ENCODE data around the gene PRSS48. TPM values are rescaled to one million over a fixed set of nuclear protein-coding genes. Genes with fewer than 3 reads are reported as not detected.
"Not testable (repeated sequence)": the region's sequence is repeated elsewhere in the genome, so short reads cannot be mapped to it uniquely, and the experiment has no call there.

Gene PRSS48
- polyA plus RNA-seq, 4 donors, result not detected

DNA sequence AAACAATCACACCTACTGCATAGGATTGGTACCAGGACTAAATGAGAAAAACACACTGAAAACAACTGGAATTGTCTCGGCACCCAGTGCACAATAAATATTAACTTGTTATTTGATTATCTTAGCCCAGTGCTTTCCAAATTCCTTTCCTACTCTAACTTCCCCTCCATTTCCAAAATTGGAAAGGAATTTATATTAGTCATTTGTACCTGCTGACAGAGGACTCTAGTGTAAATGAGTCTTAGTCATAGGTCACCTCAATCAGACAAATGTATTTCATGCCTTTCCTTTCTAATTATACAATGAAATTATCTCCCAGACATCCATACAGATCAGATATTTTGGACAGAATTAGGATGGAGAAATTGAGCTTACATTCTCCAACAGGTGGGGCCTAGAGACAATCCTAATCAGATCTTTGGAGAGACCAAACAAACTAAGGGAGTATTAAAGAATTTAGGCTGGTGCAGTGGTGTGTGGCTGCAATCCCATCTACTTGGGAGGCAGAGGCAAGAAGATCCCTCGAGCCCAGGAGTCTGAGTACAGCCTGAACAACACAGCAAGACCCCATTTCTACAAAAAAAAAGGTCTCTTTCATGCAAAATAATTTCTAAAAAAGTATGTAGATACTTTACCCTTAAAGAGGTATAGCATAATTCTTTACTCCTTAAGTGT, 38.4 kb downstream of the PRSS48 start:
- no peak for DNase-seq (ENCODE audit: low read depth in 4 of 4, low spot score in 3 of 4)

DNA sequence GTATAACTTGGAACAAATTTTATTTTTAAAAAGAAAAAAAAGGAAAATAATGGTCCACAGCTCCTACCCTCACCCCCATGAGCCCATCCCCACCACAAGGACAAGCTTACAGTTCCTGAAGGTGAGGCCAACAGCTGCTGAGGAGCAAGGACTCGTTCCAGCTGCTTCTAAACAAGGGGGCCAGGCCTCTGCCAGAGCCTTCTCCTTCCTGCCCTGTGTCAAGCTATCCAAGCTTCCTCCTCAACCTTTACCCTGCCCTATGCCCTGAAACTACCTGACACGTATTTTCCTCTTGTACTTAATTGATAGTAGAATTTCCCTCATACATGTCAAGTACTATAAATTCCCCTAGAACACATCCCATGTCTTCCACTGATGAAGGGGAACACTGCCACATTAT, 39.7 kb downstream of the PRSS48 start:
- DNase-seq (ENCODE audit: low read depth in 4 of 4, low spot score in 3 of 4), result no peak

DNA sequence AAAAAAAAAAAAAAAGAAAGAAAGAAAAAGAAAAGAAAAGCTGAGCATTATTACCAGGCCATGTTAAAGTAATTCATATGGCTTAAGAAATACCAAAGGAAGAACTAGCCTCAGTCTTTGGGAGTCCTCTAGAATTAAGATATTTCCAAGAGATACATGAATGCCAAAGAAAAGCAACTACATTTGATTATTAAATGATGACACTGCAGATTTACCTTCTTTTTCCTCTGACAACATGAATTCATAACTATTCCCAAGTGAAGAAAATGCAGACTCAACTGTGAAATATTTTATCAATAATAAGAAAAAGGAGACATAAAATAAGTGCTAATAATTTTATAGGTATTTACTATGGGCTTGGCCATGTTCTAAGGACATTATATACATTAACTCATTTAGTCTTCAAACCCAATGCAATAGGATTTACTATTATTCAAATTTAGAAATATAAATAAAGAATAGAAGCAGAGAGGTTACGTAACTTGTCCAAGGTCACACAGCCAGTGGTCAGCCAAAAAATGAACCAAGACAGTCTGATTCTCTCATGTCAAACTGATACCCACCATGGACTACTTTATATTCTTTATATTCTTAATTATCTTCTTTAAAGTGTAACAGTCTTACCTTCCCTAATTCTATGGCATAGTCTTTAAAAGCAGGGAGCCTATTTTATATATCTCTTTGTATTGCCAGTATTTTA, 41.5 kb downstream of the PRSS48 start:
- no peak for DNase-seq (ENCODE audit: low read depth in 4 of 4, low spot score in 3 of 4)

DNA sequence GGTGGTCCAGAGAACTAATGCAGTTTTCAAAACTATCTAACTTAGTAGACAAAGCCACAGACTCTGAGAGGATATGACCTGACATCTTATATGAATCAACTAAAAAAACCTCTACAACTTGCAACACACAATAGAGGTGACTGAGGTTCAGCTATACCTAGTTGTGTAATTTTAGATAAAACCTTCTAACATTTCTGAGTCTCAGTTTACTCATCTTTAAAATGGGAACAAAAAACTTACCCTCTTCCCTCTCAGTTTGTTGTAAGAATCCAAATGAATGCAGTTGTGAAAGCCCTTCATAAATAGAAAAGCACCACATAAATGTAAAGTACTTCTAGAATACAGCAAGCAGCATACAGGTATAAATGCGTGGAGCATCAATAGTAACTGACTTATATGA, 42.5 kb downstream of the PRSS48 start:
- no peak for DNase-seq (ENCODE audit: low read depth in 4 of 4, low spot score in 3 of 4)

DNA sequence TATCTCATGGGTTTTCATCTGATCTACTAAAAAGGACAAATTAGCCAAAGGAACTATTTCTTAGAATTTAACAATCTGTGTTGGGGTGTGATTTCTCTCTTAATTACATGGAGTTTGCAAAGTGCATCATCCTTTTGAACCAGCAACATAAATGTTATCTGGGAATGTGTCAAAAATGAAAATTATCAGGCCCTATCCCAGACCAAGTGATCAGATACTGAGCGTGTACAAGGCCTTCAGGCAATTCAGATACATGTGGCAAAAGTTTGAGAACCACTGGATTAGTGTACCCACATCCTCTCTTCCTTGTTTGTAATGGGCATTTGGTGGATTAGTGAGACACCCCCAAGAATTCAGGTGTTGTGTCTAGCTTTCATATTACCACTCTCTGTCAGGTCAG, 44.6 kb downstream of the PRSS48 start:
- DNase-seq (ENCODE audit: low read depth in 4 of 4, low spot score in 3 of 4), result no peak

DNA sequence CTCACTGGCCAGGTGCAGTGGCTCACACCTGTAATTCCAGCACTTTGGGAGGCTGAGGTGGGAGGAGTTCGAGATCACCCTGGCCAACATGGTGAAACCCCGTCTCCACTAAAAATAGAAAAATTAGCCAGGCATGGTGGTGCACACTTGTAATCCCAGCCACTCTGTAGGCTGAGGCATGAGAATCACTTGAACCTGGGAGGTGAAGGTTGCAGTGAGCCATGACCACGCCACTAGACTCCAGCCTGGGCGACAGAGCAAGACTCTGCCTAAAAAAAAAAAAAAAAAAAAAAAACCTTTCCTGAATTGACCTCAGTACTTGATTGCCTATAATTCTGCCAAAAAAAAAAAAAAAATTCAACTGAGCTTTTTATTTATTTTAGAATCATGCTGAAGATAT, 45.2 kb downstream of the PRSS48 start:
- not testable (repeated sequence) for DNase-seq (ENCODE audit: low read depth in 4 of 4, low spot score in 3 of 4)

DNA sequence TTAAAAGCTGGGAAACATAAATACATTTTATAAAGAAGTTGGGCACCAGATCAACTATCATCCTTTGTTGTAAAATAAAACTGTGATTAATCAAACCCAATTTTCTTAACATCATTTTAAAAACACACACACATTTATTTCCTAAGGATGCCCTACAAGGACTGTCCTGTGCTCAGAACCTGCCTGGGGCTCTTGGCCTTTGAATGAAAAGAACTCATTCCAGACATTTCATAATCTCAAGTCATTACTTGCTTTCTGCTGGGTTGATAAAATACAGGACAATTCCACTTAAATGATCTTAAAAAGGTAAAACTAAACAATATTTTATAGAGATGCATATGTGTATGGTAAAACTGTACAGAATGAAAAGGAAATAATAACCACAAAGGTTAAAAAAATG, 45.6 kb downstream of the PRSS48 start:
- no peak for DNase-seq (ENCODE audit: low read depth in 4 of 4, low spot score in 3 of 4)

DNA sequence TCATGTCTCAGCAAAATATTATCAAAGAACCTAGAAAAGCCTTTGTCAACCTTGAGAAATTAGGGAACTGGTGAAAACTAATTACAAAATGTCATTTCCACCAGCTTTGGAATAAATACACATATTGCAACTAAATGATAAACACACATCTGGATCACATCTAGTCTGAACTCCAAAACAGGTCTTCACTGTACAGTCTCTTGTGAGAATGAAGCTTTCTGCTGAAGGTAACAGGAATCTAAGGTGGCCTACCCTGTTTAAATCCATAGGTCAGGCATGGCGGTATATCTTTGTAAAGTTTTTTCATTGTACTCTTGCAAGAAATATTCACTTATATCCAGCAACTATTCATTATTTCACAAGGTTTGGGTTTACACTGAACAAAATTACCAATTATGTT, 46.7 kb downstream of the PRSS48 start:
- DNase-seq (ENCODE audit: low read depth in 4 of 4, low spot score in 3 of 4), result no peak

DNA sequence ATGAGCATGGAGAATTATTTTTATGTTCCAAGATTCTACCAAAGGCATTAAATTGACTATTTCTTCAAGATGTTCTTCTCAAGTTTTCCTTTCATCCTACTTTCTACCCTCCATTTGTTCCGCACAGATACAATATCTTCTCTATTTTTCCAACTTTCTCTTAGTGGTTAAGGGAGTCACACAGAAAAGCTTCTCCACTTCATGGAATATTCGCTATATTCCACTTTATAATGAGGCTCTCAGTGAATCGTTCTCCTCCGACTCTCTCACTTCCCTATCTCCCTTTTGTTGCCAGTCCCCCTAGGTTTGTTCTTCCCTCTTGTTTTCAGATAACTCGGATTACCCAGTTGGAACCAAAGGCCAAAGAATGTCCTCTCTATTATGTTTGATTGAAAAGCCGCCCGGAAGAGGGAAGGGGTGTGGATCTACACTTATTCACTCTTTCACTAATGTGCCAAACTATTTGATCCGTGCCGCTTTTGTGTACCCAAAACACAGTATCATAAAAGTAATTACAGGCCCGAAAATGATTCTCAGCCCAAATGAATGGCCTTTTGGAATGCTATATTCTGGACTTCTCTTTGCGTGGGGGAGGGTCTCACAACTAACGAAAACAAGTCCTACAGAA, 47.3 kb downstream of the PRSS48 start:
- peak in 1 of 4 donors; percentile 20 for DNase-seq (ENCODE audit: low read depth in 4 of 4, low spot score in 3 of 4)

DNA sequence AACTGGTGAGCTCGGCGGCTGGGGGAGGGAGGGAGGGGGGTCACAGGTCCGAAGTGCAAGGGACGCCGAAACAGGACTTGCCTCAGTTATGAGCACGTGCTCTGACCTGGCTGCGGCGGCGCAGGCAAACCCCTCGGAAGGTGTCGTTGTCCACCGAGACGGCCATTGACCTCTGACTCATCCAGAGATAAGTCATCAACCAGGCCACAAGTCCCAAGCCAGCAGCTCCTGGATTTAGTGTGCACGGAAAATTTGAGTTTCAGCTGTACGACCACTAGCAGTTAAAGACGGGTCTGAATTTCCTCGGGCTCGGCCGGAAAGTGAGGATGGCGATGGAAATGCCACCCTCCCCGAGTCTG, 47.8 kb downstream of the PRSS48 start:
- DNase-seq (ENCODE audit: low read depth in 4 of 4, low spot score in 3 of 4), result peak in 3 of 4 donors; percentile 38 to 43 (median 42)

DNA sequence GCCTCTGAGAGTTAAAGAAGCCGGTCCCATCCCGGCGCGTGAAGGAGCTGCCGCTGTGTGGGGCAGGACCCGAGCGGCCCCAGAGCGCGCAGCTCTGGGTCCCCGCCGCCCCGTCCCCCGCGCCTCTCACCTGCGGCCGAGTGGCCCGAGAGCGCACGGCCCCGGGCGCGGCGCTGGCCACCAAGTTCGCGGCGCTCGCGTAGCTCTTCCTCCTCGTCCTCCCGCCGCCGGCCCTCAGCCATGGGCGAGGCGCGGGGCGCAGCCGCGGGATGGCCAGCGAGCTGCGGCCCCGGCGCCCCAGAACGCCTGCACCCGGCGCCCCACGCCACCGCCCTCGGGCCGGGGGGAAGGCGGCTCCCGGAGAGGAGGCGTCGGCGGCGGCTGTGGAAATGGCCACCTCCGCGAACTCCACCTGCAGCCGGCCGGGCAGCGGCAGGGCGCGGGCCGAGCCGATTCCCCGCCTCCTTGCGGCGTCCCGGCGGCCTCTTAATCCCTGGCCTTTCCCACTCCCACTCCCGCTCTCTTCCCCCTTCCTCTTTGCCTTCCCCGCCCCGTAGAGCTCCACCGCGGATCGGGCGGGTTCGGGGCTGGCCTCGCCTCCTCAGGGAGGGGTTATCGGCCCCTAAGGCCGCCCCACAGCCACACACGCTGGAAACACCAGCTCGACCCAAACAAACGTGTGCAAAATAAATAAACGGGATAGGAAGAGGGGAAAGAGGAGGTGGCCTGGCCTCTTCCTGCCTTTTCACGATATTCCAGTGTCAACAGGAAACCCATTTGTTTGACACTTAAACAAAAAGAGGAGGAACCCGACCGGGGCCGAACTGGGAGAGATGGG, 48.4 kb downstream of the PRSS48 start, which contains the start of gene SH3D19:
Gene SH3D19 (minus strand): TSS at position 495 of the 838 bp plus-strand sequence. CDS start 253 bp downstream, at position 242.
- DNase-seq (ENCODE audit: low read depth in 4 of 4, low spot score in 3 of 4), result peak in 3 of 4 donors; percentile 39 to 51 (median 51)

DNA sequence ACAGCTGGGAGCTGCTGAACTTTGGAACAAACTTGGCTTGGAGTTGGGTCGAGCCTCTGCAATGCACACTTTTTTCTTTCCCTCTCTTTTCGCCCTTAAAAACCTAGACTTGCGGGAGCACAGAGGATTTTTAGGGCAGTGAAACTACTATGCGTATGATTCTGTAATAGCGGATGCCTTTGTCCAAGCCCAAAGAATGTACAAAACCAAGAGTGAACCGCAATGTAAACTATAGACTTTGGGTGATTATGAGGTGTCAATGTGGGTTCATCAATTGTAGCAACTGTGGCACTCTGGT, 48.9 kb downstream of the PRSS48 start:
- DNase-seq (ENCODE audit: low read depth in 4 of 4, low spot score in 3 of 4), result no peak

DNA sequence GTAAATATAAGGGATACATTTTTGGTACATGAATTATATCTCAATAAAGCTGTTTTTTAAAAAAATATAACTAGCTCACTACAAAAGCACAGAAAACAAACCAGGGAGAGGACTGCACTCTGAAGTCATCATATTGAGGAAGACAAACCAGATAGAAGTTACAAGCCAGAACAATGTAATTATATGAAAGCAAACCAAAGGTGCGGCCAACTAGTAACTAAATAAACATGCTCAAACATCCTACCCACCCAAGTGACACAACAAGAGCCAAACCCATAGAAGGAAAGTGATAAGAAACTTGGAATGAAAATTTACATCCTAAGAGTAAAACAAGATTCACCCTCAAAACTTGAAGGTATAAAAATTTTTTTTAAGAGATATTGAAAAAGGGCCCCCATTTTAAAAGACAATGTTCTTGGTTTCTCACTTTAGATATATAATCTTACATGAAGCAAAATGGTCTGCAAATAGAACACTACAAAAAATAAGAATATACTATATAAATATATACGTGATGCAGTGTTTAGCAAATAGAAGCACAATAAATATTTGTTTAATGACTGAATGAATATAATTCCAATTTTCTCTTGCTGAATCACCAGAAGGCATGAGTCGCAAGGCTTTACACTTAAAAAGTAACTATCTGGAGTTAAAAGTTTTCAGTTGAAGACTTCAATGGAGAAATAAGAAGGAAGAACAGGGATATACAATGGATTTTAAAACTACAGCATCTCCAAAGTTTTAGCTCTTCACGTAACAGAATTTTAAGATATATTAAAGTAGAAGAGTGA, 52.5 kb downstream of the PRSS48 start:
- no peak for DNase-seq (ENCODE audit: low read depth in 4 of 4, low spot score in 3 of 4)

DNA sequence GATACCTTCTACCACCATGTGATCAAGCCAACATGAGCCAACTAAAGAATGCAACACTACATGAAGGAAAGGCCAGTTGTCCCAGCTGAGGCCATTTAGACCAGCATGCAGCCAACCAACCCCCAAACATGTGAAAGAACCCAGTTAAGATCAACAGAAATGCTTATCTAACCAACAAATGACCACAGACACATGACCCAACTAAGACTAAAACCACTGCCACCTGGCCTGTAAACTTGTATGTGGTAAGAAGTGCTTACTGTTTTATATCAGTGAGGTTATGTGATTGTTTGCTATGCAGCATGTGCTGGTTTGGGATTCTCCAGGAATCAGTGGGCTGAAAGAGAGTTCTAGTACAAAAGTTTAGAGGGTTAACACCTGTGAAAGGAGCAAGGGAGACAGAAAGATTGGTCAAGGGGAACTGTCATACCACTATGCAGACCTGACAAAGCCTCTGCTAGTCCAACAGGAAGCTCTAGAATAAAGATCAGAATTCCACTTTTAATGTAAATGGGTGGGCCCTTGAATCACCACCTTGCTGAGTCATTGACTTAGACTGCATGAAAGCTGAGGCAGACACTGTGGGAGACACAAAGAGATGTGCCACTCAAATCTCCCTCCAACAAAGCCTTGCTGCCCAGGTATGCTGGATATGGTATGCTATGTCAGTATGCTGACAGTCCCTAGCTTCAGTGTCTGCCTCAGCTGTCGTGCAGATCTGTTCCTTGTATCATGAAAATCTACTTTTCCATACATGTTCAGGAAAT, 54.5 kb downstream of the PRSS48 start:
- DNase-seq (ENCODE audit: low read depth in 4 of 4, low spot score in 3 of 4), result no peak

DNA sequence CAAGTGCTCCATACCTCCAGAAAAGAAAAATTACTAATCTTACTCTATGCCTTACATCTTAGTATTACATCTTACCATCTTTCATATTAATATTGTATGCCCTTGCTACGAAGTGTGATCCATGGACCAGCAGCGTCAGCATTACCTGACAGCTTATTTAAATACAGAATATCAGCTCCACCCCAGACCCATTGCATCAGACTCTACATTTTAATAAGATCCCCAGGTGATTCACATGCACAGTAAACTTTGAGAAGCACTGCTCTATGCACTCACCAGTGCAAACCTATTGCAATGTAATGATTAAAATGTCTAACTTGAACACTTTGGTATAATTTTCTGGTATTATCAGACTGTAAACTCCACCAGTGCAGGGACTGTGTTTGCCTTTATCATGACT, 62.5 kb downstream of the PRSS48 start:
- no peak for DNase-seq (ENCODE audit: low read depth in 4 of 4, low spot score in 3 of 4)

DNA sequence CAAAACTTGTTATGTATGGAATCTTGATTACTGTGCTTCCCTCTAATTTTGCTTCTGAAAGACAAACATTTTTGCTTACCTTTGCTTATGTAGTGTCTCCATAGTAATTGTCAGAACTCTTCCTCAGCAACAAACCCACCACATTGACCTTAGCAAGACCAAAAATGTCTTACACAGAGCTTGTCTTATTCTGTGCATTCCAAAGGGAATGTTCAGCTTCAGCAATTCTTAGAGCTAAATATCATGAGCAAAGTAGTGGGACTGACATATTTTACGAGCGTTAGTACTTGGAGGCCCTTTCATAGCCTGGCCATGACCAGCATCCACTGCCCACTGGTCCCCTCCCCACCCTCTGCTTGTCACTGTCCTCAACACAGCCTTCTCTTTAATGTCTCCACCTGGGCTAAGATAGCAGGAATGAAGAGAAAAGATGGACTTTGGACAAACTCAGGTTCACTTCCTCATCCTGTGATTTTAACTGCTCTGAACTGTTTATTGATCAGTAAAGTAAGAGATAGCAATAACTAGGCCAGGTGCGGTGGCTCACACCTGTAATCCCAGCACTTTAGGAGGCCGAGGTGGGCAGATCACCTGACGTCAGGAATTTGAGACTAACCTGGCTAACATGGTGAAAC, 63.9 kb downstream of the PRSS48 start:
- DNase-seq (ENCODE audit: low read depth in 4 of 4, low spot score in 3 of 4), result no peak
